Brain pericyte (primary cell): ENCODE results near the gene ODF4.
"Not testable (repeated sequence)": the region's sequence is repeated elsewhere in the genome, so short reads cannot be mapped to it uniquely, and the experiment has no call there.

Source experiments
- DNase-seq: peaks from one replicate; pipeline ENCODE4 v3.0.0-alpha.2; 2012; ENCODE audit warnings: low read depth, low spot score

Gene ODF4

GRCh38 chr17:8368193-8368592, 28.6 kb downstream of the ODF4 start:
- DNase-seq: no peak

DNA sequence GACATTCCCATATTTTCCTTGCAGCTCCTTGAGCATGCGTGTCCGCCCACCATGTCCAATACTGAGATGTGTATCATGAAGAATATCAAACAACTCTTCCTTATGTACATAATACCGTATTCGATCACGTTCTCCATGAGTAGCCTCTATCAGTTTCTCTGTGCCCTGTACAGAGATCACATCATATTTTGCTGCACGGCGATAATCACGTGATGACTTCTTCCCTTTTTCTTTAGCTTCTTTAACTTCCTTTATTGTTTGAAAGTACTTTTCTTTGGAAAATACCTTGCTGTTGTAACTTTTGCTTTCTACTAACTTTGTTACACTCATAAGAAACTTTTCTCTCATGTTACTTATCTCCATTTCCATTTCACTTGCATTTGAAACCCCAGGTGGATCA, 30.3 kb downstream of the ODF4 start:
- DNase-seq: no peak

DNA sequence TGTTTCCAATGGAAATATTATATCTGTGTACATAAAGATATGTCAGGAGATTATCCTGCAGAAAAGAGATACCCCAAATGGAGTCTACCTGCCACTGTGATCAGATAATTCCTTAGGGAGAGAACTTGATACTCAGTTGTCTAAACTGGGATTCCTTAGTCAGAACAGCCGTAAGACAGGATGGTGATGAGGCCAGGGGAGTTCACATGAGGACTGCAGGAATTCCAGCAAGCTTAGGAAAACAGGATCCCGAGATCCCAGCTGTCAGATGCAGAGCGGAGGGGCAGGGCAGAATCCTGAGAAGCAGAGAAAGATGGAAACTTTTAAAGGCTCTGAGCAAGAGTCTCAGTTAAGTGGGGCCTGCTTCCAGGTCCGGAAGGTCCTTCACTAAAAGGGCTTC, 32.1 kb downstream of the ODF4 start:
- no peak for DNase-seq

DNA sequence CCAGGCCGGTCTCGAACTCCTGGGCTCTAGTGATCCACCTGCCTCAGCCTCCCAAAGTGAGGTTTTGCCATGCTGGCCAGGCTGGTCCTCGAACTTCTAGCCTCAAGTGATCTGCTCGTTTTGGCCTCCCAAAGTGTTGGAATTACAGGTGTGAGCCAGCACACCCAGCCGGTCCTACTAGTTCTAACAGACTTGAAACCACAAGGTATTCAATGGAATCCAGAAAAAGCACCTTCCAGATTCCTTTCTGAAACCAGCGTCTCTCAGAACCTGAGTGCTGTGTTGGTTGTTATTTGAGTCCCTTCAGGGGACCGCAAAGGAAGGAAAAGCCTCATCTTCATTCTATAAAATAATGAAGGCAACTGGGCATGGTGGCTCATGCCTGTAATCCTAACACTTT, 32.8 kb downstream of the ODF4 start:
- DNase-seq: no peak

DNA sequence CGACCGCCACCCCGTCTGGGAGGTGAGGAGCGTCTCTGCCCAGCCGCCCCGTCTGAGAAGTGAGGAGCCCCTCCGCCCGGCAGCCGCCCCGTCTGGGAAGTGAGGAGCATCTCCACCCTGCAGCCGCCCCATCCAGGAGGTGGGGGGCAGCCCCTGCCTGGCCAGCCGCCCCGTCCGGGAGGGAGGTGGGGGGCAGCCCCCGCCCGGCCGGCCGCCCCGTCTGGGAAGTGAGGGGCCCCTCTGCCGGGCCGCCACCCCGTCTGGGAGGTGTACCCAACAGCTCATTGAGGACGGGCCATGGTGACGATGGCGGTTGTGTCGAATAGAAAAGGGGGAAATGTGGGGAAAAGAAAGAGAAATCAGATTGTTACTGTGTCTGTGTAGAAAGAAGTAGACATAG, 34.2 kb downstream of the ODF4 start:
- DNase-seq: not testable (repeated sequence)

GRCh38 chr17:8375738-8376259, 36.2 kb downstream of the ODF4 start:
- no peak for DNase-seq

DNA sequence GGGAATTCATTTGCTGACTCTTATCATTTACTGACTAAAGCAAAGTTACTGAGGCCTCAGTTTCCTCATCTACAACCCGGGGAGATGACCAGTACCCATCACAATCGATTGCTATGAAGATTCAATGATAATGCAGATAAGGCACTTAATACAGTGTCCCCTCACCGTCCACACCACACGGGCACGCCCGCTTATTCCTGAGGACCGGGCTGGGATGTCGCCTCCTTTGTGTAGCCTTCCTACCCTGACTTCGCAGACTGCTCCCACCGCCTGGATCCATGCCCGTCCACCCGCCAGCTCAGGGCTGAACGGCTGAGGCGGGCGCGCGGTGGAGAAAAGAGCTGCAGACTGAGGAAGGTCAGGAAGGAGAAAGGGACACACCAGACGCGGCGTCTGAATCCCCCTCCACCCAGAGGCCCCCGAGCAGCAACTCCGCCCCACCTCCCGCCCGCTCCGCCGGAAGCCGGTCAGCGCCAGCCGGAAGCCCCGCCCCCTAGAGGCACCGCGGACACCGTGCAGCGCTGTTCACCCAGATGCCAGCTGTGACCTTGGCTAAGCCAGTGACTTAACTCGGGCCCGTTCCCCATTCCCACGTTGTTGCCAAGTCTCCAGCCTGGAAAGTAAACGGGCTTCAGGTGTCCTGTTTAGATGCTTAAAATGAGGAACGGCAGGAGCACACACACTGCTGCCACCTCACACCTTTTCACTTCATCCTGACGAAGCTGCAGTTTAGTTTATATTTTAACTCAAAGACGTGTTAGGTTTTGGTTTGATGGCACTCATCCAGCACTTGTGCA, 36.8 kb downstream of the ODF4 start, which contains the start of gene KRABD2:
Gene KRABD2, minus strand, starts transcription at position 434 of the 797 bp plus-strand sequence.
- peak; percentile 54 for DNase-seq

DNA sequence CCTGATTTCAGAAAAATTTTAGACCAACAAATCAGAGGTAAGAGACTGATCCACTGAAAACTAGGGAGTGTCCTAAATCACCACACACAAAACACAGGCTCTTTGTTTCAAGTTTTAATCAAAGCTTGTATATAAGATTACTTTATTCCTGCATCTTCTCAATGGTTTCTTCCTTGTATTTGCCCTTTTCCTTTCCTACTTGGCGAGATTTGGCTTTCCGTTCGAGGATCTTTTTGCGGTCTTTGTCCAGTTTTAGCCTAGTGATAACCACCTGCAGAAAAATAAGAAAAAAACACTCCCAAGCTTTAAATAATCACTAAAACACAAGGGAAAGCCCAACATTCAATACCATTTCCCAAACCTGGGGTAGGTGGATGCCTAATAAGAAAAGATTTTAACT, 37.8 kb downstream of the ODF4 start:
- no peak for DNase-seq

- DNase-seq: not testable (repeated sequence)
Observed at GRCh38 chr17:8378117-8378516, 38.5 kb downstream of the ODF4 start.

- no peak for DNase-seq
Observed at GRCh38 chr17:8380049-8380448, 40.4 kb downstream of the ODF4 start.

DNA sequence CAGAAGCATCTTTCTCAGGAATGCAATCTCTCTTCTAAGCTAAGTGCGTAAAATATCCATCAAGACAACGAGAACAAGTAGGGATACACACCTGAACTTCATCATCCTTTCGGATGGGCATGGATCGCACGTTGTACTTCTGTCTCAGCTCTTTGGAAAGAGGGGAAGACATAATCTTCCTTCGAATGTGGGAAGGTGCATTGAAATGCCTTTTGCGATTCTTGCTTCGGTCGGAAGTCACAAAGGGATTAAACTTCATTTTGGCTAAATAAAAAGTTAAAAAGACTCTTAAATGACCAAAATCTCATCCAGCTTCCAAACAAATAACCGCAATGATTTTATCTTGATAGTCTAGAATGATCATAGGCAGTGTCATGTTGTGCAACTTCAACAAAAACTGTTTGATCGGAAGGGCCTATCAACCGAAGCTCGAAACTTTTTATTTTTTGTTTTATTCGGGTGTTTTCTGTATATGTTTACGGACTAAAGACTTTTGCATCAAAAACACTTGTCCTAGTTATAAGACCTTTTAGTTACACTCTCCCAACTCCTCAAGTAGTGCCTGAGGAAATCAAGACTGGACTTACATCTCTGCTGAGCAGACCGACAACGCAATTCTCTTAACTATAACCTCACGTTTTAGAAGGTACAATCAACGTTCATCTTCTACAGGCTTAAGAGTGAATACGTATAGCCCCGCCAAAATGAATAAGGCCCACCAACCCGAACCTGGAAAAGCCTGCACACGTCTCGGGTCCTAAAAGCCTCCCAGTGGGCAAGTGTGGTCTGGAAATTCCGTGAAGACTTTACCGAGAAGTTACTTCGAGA, 42.6 kb downstream of the ODF4 start:
- DNase-seq: no peak

DNA sequence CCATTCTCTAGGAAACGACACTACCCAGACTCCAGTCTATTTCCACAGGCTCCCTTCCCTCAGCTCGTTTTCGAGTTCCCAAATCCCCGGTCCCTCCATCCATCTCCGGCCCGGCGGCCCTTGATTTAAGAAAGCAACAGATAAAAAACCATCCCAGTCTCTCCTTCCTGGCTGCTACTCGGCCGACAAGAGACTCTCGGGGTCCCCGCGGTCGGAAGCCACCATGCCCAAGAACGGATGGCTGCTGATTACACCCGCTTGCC, 43.2 kb downstream of the ODF4 start:
- no peak for DNase-seq

DNA sequence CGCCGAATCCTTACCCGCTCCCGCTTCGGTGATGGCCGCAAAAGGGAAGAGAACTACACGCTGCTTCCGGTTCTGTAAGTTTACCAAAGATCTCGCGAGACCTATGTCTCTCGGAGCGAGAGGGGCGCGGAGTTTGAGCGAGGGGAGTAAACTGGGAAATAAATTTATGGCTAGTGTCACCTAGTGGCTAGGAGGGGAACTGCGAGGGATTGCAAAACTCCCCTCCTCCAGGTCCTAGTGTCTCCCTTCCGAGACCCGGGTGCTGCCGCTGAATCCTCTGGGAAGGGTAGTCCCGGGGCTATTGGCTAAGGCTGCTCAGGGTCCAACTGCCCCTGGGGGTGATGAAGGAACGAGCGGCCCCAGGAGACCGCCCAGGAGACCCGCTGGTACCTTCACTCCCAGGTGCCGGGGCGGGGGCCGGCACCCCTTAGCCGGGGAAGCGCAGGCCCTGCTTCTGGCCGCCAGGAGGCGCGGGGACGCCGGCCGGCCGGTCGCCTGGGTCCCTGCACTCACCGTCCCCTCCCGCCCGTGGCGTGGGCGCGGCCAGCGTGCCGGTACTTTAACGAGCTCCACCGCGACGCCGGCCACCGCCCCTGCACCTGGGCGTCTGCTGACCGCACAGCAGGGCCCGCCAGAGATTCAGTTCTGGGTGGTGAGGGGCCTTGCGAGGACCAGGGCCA, 43.6 kb downstream of the ODF4 start, which contains the start of gene RPL26:
Gene RPL26, minus strand, starts transcription at position 51 of the 680 bp plus-strand sequence. CDS start 883 bp downstream, outside the sequence.
- peak; percentile 92 for DNase-seq

GRCh38 chr17:8384801-8385378, 45.2 kb downstream of the ODF4 start:
- no peak for DNase-seq

DNA sequence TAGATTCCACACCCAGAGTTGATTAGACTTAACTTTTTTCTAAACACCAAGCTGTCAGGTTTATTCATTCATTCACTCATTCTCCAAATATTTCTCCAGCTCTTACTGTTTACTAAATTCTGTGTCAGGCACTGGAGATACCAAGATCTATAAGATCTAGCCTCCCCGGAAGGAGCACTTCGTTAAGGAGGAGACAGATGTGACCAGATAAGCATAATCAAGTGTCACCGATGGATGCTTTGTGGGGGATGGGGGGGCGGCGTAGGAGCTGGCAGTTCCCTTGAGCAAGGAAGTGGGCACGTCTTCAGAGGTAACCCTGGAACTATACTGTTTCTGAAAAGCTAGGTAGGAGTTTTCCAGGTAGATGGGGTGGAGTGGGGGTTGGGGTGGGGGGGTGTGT, 47.2 kb downstream of the ODF4 start:
- no peak for DNase-seq

GRCh38 chr17:8387914-8388651, 48.4 kb downstream of the ODF4 start:
- DNase-seq: no peak

DNA sequence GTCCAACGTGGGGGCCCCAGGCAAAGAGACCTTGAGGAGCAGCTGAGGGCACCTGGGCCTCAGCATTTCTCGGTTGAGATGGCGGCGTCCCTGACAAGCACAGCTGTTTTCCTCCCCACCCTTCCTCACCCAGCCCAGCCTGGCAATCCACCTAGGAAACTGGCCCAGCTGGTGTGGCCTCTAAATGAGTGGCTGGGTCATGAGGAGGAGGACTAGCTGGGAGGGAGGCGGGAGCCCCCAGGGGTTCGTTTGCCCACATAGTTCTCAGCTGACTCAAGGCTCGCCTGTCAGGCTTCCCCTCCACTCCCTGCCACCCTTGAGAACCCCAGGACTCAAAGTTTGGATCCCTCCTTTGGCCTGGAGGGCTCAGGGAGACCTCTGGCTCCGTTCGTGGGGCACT, 52.1 kb downstream of the ODF4 start:
- no peak for DNase-seq

DNA sequence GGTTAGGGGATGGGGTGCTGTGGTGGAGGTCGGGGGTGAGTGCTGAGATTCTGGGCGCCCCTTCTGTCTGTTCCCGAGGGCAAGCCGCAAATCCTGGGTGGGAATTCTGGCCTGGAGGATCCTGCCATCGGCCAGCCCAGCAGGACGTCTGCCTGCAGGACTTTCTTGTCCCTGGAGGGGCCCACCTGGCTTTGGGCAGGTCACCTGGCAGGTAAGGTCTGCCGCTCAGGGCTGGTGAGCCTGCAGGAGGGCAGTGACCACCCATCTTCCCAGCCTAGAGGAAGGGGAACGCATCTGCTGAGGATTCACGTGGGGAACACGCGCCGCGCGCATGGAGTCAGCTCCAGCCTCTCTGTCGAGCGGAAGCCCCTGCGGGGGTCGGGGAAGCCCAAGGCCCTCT, 52.6 kb downstream of the ODF4 start:
- DNase-seq: no peak

GRCh38 chr17:8392674-8393469, 53.2 kb downstream of the ODF4 start:
- DNase-seq: no peak
